Fibroblast of skin of scalp (primary cell): ENCODE results near the gene SECISBP2.

Experiments used
- DNase-seq: peaks from one replicate; pipeline ENCODE4 v3.0.0-alpha.2; 2013

The SECISBP2 gene

GRCh38 chr9:89382026-89382986 is 64.0 kb downstream of the SECISBP2 start:
- DNase-seq, result no peak

- DNase-seq, result no peak
These were observed 64.9 kb downstream of the SECISBP2 start for GRCh38 chr9:89383030-89383720.

- no peak for DNase-seq
These were observed 65.5 kb downstream of the SECISBP2 start for GRCh38 chr9:89383721-89384300.

- no peak for DNase-seq
These were observed 66.5 kb downstream of the SECISBP2 start for GRCh38 chr9:89384783-89385182.

- DNase-seq, result no peak
These were observed 67.9 kb downstream of the SECISBP2 start for GRCh38 chr9:89386206-89386605.

DNA sequence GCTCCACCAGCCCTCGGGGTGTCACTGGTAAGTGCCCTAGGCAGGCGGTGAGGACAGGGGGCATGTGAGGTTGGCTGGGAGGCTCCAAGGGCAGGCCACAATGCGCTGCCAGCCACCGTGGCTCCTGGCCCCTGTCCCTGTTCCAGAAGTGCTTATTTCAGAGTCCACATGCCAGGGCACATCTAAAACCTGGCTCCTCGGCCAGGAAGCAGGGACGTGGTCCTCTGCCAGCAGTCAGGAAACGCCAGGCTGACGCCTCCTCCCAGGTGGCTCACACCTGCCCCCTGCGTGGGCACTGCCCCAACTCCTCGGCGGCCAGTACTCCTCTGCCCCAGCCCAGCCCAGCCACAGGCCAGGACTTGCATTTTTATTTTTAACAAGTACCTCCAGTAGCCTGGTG is 68.5 kb downstream of the SECISBP2 start:
- no peak for DNase-seq

GRCh38 chr9:89387197-89387849 is 69.0 kb downstream of the SECISBP2 start:
- DNase-seq, result no peak

DNA sequence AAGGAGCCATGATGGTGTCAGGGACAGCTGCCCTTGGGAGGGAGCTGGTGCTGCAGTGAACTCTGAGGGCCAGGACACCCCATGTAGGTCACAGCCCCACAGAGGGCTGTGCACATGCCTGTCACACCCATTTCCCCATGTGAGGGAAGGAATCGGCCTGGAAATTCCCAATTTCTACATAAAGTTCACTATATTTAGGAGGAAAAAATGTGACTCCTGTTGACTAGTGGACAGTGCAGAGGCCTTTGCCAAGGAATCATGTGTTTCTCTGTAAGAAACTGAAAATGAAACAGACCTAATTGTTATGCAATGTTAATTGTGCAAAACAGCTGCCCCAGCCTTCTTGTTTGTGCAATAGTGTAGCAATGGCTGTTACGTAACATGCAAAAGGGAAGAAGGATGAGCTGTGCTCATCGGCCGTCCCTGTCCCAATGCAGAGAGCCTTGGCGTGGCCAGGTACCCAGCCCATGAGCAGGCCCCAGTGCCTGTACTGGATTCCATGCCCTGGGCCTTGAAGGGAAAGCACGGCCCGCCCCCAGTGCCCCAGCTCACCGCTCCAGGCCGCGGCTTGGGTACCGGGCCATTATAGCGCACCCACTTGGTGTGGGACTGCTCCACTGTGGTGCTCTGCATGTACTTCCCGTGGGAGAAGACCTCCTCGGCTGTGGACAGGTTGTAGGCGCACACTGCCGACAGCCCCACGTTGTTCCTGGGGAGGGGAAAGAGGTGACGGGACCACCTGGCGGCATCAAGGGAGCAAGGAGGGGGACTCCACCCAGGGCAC is 70.0 kb downstream of the SECISBP2 start:
- DNase-seq, result peak; percentile 50

DNA sequence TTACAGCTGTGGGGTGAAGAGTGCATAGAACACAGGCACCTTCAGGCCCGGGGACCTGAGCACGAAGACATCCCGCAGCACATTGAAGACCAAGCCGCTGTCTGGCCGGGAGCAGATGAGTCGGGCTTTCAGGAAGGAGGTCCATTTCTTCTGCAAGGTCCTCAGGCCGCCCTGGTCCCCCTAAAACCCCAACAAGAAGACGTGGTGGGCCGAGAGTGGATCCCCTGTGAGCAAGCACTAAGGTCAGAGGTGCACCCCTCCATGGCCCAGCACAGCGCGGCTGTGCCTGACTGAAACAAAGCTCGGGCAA is 70.5 kb downstream of the SECISBP2 start:
- no peak for DNase-seq

GRCh38 chr9:89390068-89390555 is 71.8 kb downstream of the SECISBP2 start:
- DNase-seq, result no peak

DNA sequence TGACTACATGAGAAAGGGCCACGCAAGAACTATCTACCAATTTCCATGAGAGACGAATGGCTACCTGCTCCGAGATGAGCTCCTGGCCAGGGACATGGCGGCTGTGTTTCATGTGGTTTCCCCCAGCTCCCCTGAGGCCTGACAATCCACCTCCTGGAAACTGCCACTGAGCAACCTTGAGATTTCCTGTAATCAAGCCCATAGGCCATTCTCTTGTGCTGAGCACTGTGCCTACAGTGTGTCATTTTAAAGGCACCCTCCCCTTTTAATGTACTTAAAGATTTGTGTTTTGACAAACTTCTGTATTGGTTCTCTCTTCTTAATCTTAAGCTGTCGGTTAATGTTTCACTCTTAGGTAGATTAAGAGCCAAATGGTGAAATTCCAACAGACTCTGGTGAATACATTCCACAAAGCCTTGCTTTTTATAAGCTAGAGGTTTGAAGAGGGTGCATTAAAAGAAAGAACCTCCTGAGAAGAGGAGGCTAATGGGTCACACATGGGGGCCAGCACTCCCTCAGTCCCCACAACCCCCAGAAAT is 72.3 kb downstream of the SECISBP2 start:
- no peak for DNase-seq

DNA sequence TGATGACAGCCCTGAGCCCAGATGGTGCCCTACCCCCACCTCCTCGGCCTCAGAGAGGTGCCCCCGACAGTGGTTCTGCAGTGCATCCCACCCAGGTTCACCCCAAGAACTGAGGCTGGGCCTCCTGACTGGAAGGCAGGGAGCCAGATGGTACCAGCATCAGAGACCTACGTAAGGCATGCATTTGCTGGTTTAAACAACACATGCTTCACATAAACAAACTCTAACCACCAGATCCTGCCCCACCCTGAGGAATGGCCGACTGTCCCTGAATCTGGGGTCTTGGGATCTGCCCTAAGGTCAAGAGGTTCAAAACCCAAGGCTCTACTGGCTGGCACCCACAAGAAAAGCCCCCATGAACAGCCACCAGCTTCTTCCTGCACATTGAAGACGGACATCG is 73.3 kb downstream of the SECISBP2 start:
- DNase-seq, result no peak

DNA sequence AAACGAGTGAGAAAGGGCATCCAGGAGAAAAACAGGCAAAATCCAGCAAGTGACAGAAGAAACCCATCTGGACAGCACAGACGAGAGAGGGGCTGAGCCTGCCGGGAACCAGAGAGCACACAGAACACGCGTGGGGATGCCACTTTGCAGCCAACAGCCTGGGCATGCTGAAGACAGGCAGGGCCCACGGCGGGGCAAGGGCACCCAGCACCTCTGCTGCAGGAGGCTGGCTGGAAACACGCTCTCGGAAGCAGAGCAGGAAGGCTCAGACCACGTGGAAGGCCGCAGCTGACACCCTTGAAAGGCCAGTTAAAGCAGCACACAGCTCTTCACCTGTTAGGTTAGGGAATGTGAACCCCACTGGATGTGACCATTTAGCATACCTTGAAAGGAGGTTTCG is 76.1 kb downstream of the SECISBP2 start:
- no peak for DNase-seq

DNA sequence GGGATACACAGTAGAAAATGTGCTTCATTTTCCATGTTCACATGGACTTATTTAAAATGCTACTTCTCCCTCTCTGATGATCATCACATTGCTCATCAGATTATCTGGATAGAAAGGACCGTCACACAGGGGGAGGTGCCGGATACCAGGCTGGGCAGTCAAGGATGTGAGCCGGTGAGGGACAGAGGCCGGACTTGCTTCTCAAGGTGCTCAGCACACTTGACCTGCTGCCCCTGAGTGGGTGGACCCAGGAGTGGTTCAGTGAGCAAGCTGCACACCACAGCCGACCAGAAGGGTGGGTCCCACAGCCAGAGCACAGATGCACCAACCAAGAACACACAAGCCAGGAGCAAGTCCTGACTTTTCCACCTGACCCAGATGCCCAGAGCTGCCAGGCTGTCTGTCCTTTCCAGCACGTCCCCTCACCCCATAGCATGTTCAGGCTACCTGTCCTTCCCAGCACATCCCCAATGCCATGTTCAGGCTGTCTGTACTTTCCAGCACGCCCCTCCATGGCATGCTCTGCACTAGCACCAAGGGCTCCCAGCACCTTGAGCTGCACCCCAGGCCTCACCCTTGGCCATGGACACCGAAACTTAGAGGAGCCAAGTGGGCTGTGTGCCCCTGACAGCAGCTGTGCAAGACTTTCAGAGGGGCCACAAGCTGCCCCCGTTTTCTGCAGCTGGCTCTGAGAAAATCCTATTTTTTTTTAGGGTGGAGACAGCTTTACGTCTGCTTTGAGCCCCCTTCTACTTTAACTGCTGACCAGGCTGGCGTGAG is 77.8 kb downstream of the SECISBP2 start:
- DNase-seq, result no peak

- no peak for DNase-seq
These were observed 79.2 kb downstream of the SECISBP2 start for GRCh38 chr9:89397471-89397870.

DNA sequence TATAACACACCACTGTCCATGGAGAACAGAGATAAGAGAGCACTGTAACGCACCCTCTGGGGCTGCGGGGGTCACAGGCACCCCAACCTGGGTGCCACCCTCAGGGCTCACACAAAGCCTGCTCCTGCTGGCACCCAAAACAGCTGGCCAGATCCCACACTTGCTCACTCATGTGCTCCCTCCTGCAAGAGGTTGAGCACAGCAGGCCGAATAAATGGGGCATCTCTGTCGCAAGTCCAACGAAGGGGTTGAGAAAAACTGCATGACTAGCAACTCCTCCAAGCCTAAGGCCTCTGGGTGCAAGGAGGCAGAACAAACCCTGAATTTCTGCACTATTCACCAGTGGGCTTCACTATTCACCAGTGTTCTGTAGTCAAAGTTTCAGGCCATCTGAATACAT is 80.3 kb downstream of the SECISBP2 start:
- DNase-seq, result no peak

GRCh38 chr9:89400403-89401116 is 82.3 kb downstream of the SECISBP2 start:
- DNase-seq, result no peak

DNA sequence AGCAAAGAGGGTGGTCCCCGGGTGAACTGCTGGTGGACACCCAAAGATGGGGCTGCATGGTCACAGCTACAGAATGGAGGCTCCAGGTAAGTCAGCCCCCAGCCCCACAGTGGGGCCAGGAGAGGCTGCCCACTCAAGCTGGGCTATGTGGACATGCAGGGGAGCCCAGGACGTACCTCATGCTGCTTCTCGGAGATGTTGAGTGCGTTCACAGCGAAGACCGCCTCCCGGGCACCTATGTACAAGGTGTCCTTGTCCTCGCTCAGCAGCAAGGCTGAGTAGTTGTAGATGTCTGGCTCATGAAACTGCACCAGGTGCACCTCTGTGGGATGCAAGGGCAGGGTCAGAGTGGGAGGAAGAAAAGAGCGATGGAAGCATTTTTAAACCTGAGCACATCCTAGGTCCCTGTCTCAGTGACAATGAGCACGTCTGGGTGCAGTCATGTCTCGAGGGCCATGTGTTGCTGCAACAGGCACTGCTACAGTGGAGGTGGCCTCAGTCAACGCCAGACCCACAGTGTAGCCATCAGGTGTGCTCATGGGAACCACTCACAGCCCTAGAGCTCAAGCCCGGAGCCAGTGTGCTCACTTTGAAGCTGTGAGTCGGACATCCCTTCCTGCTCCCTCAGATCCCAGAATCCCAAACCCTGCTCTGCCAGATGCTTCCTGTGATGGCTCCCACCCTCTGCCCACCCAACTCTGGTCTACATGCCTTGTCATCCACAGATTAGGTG is 84.6 kb downstream of the SECISBP2 start:
- no peak for DNase-seq

DNA sequence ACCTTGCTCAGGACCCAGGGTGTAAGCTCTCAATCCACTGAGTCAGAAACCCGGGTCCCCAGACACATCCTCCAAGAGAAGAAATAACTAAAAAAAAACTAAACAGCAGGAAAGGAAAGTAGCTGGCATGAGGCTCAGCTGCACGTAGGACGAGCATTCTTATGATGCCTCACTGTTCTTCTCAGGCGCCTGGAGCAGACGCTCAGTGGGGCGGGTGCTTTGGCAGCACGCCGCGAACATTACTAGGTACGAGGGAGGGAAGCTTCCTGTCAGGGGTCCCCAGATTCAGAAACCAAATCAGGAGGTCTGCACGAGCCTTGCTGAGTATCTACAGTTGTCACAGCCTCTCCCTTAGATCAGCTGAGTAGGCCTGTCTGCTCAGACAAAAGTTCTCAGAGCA is 85.8 kb downstream of the SECISBP2 start:
- no peak for DNase-seq

DNA sequence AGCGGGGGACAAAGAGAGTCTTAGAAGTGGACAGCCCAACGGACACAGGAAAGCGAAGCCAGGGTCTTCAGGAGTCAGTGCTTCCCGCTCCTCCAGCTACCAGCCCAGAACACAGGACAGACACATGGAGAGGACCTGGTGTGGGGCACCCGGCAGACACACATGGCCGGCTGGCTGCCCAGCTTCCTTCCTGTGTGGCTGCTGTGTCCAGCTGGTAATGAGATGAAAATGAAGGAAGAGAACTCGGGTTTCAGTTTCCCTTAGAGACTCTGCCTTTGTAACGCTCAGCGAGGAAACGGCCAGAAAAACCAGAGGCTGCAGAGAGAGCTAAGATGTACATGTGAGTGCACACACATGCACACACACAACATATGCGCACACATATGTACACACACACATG is 87.5 kb downstream of the SECISBP2 start:
- no peak for DNase-seq
